Non-pigmented ciliary epithelial cell (primary cell): ENCODE measurements around the gene ERICH3.
A peak's percentile ranks its signal among the peaks of the same experiment; 100 is the strongest.

ENCODE experiments used
- DNase-seq: peaks from one replicate; pipeline ENCODE4 v3.0.0-alpha.2; 2010; ENCODE audit warnings: low read depth

ERICH3 gene

GRCh38 chr1:74673351-74674111 is at the start of gene ERICH3:
TSS of gene ERICH3 (minus strand) at chr1:74673792. CDS start at chr1:74673519, 273 bp downstream.
- DNase-seq, result no peak

- no peak for DNase-seq
These were observed 44.0 kb upstream of the ERICH3 start for GRCh38 chr1:74717626-74718025.

GRCh38 chr1:74716822-74717221 is 43.2 kb upstream of the ERICH3 start:
- DNase-seq, result no peak

- DNase-seq, result no peak
These were observed 42.2 kb upstream of the ERICH3 start for GRCh38 chr1:74715806-74716205.

- no peak for DNase-seq
These were observed 41.6 kb upstream of the ERICH3 start for GRCh38 chr1:74715236-74715502.

- DNase-seq, result no peak
These were observed 41.0 kb upstream of the ERICH3 start for GRCh38 chr1:74714429-74715235.

GRCh38 chr1:74713849-74714248 is 40.3 kb upstream of the ERICH3 start:
- no peak for DNase-seq

- no peak for DNase-seq
These were observed 39.3 kb upstream of the ERICH3 start for GRCh38 chr1:74712881-74713280.

GRCh38 chr1:74703386-74704182 is 30.0 kb upstream of the ERICH3 start:
- no peak for DNase-seq

- no peak for DNase-seq
These were observed 25.7 kb upstream of the ERICH3 start for GRCh38 chr1:74699331-74699730.

- DNase-seq, result no peak
These were observed 24.2 kb upstream of the ERICH3 start for GRCh38 chr1:74697832-74698231.

GRCh38 chr1:74693473-74693872 is 19.9 kb upstream of the ERICH3 start:
- DNase-seq, result peak; percentile 46

- DNase-seq, result no peak
These were observed 17.3 kb upstream of the ERICH3 start for GRCh38 chr1:74690909-74691308.

- DNase-seq, result no peak
These were observed 16.7 kb upstream of the ERICH3 start for GRCh38 chr1:74690364-74690696.

- DNase-seq, result peak; percentile 20
These were observed 16.2 kb upstream of the ERICH3 start for GRCh38 chr1:74689621-74690363.

GRCh38 chr1:74686928-74687327 is 13.3 kb upstream of the ERICH3 start:
- DNase-seq, result no peak

- DNase-seq, result no peak
These were observed 10.7 kb upstream of the ERICH3 start for GRCh38 chr1:74684301-74684700.

- no peak for DNase-seq
These were observed 10.1 kb upstream of the ERICH3 start for GRCh38 chr1:74683656-74684055.

- DNase-seq, result no peak
These were observed 8.3 kb upstream of the ERICH3 start for GRCh38 chr1:74681851-74682250.

- no peak for DNase-seq
These were observed 7.9 kb upstream of the ERICH3 start for GRCh38 chr1:74681449-74681848.

- no peak for DNase-seq
These were observed 7.4 kb upstream of the ERICH3 start for GRCh38 chr1:74681001-74681400.

- DNase-seq, result no peak
These were observed 6.2 kb upstream of the ERICH3 start for GRCh38 chr1:74679811-74680210.
